Esophagus muscularis mucosa (tissue), 4 donors: Measurements from ENCODE around the gene TMEM132A.

ENCODE experiments used
- EP300 ChIP-seq: sonication (generic); formaldehyde crosslinking; IDR thresholded peaks from one replicate; pipeline ENCODE4 v1.6.1; 2017; ENCODE audit warnings: antibody characterized with exemption
- POLR2A ChIP-seq: fragments of 450-650 bp; IDR thresholded peaks from one replicate; pipeline ENCODE4 v1.6.1; 2017; ENCODE audit warnings: antibody characterized with exemption, moderate library complexity, mild to moderate bottlenecking, low read depth
- POLR2AphosphoS5 ChIP-seq, 2 donors: sonication (generic); formaldehyde crosslinking; IDR thresholded peaks; one replicate each; pipeline ENCODE4 v1.6.1; 2017; ENCODE audit warnings: antibody characterized with exemption in 2 of 2
- TF ChIP-seq, protein P1 (sequence below), 3 experiments: fragments of 200-600 bp in 2 of 3; fragments of 450-650 bp in 1 of 3; sonication (generic) in 2 of 3; IDR thresholded peaks; one replicate each; pipeline ENCODE4 v1.5.1; 2017 to 2019; ENCODE audit warnings: antibody characterized with exemption in 3 of 3, mild to moderate bottlenecking in 2 of 3, moderate library complexity in 1 of 3

- TF ChIP-seq POLR2AphosphoS5 (IDR thresholded peaks at IDR 0.05), result no peak
- no peak for TF ChIP-seq EP300
- TF ChIP-seq, protein P1, sequence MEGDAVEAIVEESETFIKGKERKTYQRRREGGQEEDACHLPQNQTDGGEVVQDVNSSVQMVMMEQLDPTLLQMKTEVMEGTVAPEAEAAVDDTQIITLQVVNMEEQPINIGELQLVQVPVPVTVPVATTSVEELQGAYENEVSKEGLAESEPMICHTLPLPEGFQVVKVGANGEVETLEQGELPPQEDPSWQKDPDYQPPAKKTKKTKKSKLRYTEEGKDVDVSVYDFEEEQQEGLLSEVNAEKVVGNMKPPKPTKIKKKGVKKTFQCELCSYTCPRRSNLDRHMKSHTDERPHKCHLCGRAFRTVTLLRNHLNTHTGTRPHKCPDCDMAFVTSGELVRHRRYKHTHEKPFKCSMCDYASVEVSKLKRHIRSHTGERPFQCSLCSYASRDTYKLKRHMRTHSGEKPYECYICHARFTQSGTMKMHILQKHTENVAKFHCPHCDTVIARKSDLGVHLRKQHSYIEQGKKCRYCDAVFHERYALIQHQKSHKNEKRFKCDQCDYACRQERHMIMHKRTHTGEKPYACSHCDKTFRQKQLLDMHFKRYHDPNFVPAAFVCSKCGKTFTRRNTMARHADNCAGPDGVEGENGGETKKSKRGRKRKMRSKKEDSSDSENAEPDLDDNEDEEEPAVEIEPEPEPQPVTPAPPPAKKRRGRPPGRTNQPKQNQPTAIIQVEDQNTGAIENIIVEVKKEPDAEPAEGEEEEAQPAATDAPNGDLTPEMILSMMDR (IDR thresholded peaks at IDR 0.05), result no peak
- no peak for TF ChIP-seq POLR2A
Measured at GRCh38 chr11:60891103-60891741, 33.0 kb upstream of the TMEM132A start.
